PC-3 (cell line): ENCODE results near the gene AGR3. TPM values are rescaled to one million over a fixed set of nuclear protein-coding genes. Genes with fewer than 3 reads are reported as not detected.

Experiments
- ATAC-seq: fragments of 200-7000 bp; cut with Tn5 transposase; 2 replicates; pipeline ENCODE4 v1.9.1; 2020; ENCODE audit warnings: mild to moderate bottlenecking, moderate library complexity
- Bru-seq: library from RNA; stranded (reverse); fragments of 400-500 nt; gene quantifications from one replicate; lab custom pipeline; 2021; lab: Mats Ljungman, UMichigan
- BruChase-seq, 2 experiments: library from RNA; stranded (reverse); fragments of 400-500 nt; gene quantifications; one replicate each; lab custom pipeline; 2021; lab: Mats Ljungman, UMichigan
- BruUV-seq: library from RNA; stranded (reverse); fragments of 400-500 nt; replicated peaks from 2 replicates; lab custom pipeline; 2021; lab: Mats Ljungman, UMichigan
- CTCF ChIA-PET: fragments of 300-600 bp; sonication (Branson Sonifier 250); formaldehyde crosslinking; loops from one replicate; lab custom pipeline; 2022; ENCODE audit warnings: antibody characterized with exemption; lab: Charles Lee
- POLR2A ChIA-PET: fragments of 300-600 bp; sonication (Branson Sonifier 250); formaldehyde crosslinking; loops from one replicate; lab custom pipeline; 2022; ENCODE audit warnings: antibody characterized with exemption; ENCODE audit not compliant: unreplicated experiment; lab: Charles Lee
- DNase-seq: peaks from one replicate; pipeline ENCODE4 v3.0.0-alpha.2; 2015
- H2AFZ ChIP-seq: fragments of 300-600 bp; sonication (generic); 2 replicates; pipeline ENCODE4 v1.6.0; 2016; ENCODE audit warnings: antibody characterized with exemption, low read length
- H3F3A ChIP-seq: fragments of 300-600 bp; sonication (generic); one replicate; pipeline ENCODE4 v1.6.0; 2017; ENCODE audit warnings: antibody characterized with exemption, low read length, control low read depth, mild to moderate bottlenecking; ENCODE audit not compliant: unreplicated experiment
- H3K27ac ChIP-seq: fragments of 300-600 bp; sonication (generic); 2 replicates; pipeline ENCODE4 v1.5.1; 2016; ENCODE audit warnings: mild to moderate bottlenecking, low read length
- H3K27me3 ChIP-seq: fragments of 300-600 bp; sonication (generic); 2 replicates; pipeline ENCODE4 v1.6.1; 2016; ENCODE audit warnings: low read length, mixed read lengths
- H3K36me3 ChIP-seq: fragments of 300-600 bp; sonication (generic); 2 replicates; pipeline ENCODE4 v1.6.1; 2016; ENCODE audit warnings: low read depth, mixed run types, low read length, mixed read lengths
- H3K4me1 ChIP-seq: fragments of 300-600 bp; sonication (generic); 2 replicates; pipeline ENCODE4 v1.5.1; 2016; ENCODE audit warnings: low read length; ENCODE audit not compliant: insufficient read depth
- H3K4me2 ChIP-seq: fragments of 300-600 bp; sonication (generic); 2 replicates; pipeline ENCODE4 v1.6.0; 2016; ENCODE audit warnings: low read length
- H3K4me3 ChIP-seq: fragments of 300-600 bp; sonication (generic); 2 replicates; pipeline ENCODE4 v1.5.1; 2016; ENCODE audit warnings: mild to moderate bottlenecking, low read length, mixed read lengths
- H3K79me2 ChIP-seq: fragments of 300-600 bp; sonication (generic); 2 replicates; pipeline ENCODE4 v1.6.1; 2017; ENCODE audit warnings: low read length, mixed read lengths
- H3K9ac ChIP-seq: fragments of 300-600 bp; sonication (generic); 2 replicates; pipeline ENCODE4 v1.6.0; 2016; ENCODE audit warnings: mild to moderate bottlenecking, low read length
- H3K9me2 ChIP-seq: fragments of 300-600 bp; sonication (generic); replicated peaks from 2 replicates; pipeline ENCODE4 v1.6.1; 2016; ENCODE audit warnings: mixed run types, low read length, mixed read lengths
- H3K9me3 ChIP-seq: fragments of 300-600 bp; sonication (generic); 2 replicates; pipeline ENCODE4 v1.6.1; 2016; ENCODE audit warnings: low read length, mixed read lengths
- H4K20me1 ChIP-seq: fragments of 300-600 bp; sonication (generic); 2 replicates; pipeline ENCODE4 v1.6.1; 2016; ENCODE audit warnings: low read length, mixed read lengths
- EZH2 ChIP-seq: fragments of 300-600 bp; sonication (generic); IDR thresholded peaks from one replicate; pipeline ENCODE4 v1.6.1; 2017; ENCODE audit warnings: antibody characterized with exemption, mild to moderate bottlenecking, low read length; ENCODE audit not compliant: unreplicated experiment
- EZH2phosphoT487 ChIP-seq: fragments of 300-600 bp; sonication (generic); IDR thresholded peaks from 2 replicates; pipeline ENCODE4 v1.6.1; 2018; ENCODE audit warnings: mild to moderate bottlenecking, antibody characterized with exemption, low read length, borderline replicate concordance
- intact Hi-C: fragments of 100-400 bp; cut with micrococcal nuclease; formaldehyde crosslinking; loops from 2 replicates; pipeline ENCODE4 v1.9.0; 2023
- long read RNA-seq: library from polyadenylated mRNA; unstranded; transcript quantifications from one replicate; pipeline ENCODE4 v2.0.0, GENCODE V29; 2021; ENCODE audit not compliant: unreplicated experiment
- total RNA-seq: library from RNA; depleted of rRNA; stranded (reverse); fragments of >200 nt; gene quantifications from 2 replicates; pipeline ENCODE4 v1.2.3, GENCODE V29; 2014; rRNA removed
- TF ChIP-seq, protein P1 (sequence below): fragments of 300-600 bp; sonication (generic); conservative IDR thresholded peaks from 2 replicates; pipeline ENCODE4 v1.5.1; 2017; ENCODE audit warnings: antibody characterized with exemption, low read depth, mild to moderate bottlenecking, low read length

Gene AGR3
- not detected in 2 replicates for total RNA-seq
- Bru-seq, nascent RNA: percentile 11 among the genes with signal in this experiment
- BruChase-seq, experiment 1, labeled RNA remaining after a 6-hour chase: percentile 4 among the genes with signal in this experiment
- BruChase-seq, experiment 2, labeled RNA remaining after a 2-hour chase: percentile 7 among the genes with signal in this experiment
- long read RNA-seq: 0 reads

DNA sequence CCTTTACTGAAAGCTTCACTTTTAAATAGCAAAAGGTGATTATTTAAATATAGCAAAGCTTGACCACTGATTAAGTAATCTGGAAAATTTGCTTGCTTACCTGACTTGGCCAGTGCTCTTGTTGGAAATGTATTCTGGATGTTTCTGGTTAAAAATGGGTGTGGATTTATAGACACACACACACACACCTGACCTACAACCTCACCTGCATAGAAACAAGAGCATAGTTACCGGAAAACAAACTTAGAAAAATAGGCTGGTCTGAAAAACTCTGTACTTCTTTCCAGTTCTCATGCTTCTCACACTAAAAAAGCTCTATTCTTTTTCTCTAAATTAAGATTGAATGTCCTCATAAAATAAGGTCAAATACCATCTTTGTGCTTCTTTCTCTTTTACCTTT lies at the start of gene AGR3:
TSS of gene AGR3 (minus strand) at position 140 of the 400 bp plus-strand sequence. CDS start 3,365 bp downstream, outside the sequence.
- no peak within 1 kb of the TSS for H3K27ac ChIP-seq
- H3K9me3 ChIP-seq: no peaks in the 10 kb centered on the region
- no TSS peak for BruUV-seq
- no peak within 1 kb of the TSS for H3K4me3 ChIP-seq
- no peaks in the 10 kb centered on the region for H3F3A ChIP-seq
- no peaks in the 10 kb centered on the region for H3K79me2 ChIP-seq
- H4K20me1 ChIP-seq: no peaks in the 10 kb centered on the region
- ChIA-PET POLR2A (no interaction called here), CTCF (no interaction called here)
- H3K4me1 ChIP-seq: no peaks in the 10 kb centered on the region
- ATAC-seq (no peak), DNase-seq (no peak)
- no peak within 1 kb of the TSS for H2AFZ ChIP-seq
- TF ChIP-seq, protein P1, sequence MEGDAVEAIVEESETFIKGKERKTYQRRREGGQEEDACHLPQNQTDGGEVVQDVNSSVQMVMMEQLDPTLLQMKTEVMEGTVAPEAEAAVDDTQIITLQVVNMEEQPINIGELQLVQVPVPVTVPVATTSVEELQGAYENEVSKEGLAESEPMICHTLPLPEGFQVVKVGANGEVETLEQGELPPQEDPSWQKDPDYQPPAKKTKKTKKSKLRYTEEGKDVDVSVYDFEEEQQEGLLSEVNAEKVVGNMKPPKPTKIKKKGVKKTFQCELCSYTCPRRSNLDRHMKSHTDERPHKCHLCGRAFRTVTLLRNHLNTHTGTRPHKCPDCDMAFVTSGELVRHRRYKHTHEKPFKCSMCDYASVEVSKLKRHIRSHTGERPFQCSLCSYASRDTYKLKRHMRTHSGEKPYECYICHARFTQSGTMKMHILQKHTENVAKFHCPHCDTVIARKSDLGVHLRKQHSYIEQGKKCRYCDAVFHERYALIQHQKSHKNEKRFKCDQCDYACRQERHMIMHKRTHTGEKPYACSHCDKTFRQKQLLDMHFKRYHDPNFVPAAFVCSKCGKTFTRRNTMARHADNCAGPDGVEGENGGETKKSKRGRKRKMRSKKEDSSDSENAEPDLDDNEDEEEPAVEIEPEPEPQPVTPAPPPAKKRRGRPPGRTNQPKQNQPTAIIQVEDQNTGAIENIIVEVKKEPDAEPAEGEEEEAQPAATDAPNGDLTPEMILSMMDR: no peak
- TF ChIP-seq EZH2phosphoT487 (no peak), EZH2 (no peak)
- no peak within 1 kb of the TSS for H3K9ac ChIP-seq
- no peaks in the 10 kb centered on the region for H3K36me3 ChIP-seq
- no peak within 1 kb of the TSS for H3K4me2 ChIP-seq
- no peaks in the 10 kb centered on the region for H3K27me3 ChIP-seq
- H3K9me2 ChIP-seq: no peaks in the 10 kb centered on the region
- intact Hi-C loops: no loop called here

DNA sequence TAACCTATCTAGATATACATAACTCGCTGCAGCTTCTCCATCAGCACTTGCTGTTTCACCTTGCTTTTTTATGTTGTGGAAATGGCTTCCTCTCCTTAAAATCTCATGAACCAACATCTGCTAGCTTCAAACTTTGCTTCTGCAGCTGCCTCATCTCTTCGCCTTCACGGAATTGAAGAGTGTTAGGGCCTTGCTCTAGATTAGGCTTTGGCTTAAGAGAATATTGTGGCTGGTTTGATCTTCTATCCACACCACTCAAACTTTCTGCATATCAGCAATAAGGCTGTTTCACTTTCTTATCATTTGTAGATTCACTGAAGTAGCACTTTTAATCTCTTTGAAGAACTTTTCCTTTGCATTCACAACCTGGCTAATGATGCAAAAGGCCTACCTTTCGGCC lies 49.2 kb upstream of the AGR3 start:
- Histone ChIP-seq H2AFZ (no peak overlapping the region), H3K9me2 (no peaks in the 10 kb centered on the region), H3K4me2 (no peak overlapping the region), H3K27me3 (no peaks in the 10 kb centered on the region), H3K36me3 (no peaks in the 10 kb centered on the region), H3K27ac (no peak overlapping the region), H3K9ac (no peak overlapping the region), H4K20me1 (no peaks in the 10 kb centered on the region), H3K9me3 (no peaks in the 10 kb centered on the region), H3F3A (peaks cover 18% of the 10 kb centered on the region), H3K79me2 (no peaks in the 10 kb centered on the region), H3K4me1 (peaks cover 44% of the 10 kb centered on the region), H3K4me3 (no peak overlapping the region)
- intact Hi-C loops: no loop called here
- ATAC-seq: no peak
- CTCF ChIA-PET: interaction anchor here (0.6 kb wide), 1 partner anchor 461 kb away, joined by 4 read pairs; no protein-coding TSS in a partner anchor
- DNase-seq: no peak
- BruUV-seq: no TSS peak
- POLR2A ChIA-PET: no interaction called here
- TF ChIP-seq EZH2: no peak
- TF ChIP-seq EZH2phosphoT487: no peak
- TF ChIP-seq, protein P1: no peak

DNA sequence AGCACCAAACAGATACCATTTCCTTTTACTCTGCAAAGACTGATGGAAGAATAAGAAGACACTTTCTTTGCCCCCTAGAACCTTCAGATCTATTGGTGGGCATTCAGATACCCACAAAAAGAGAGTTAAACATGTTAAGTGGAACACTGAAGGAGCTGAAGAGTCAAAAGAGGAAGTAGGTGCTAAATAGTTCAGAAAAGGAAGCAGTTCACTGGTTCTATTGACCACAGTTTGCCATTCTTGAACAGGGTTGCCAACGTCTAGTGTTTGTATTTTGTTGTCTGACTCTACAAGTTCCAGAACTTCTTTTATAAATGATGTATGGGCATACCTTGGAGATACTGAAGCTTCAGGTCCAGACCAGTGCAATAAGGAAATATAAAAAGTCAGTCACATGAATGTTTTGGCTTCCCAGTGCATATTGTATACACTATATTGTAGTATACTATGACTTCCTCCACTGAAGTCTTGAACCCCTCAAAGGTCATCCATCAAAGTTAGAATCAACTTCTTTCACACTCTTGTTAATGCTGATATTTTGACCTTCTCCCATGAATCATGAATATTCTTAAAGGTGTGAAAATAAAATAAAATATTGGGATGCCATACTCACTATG lies 47.5 kb upstream of the AGR3 start:
- Histone ChIP-seq H3F3A (peaks cover 19% of the 10 kb centered on the region), H3K9me3 (no peaks in the 10 kb centered on the region), H3K36me3 (no peaks in the 10 kb centered on the region), H3K9me2 (no peaks in the 10 kb centered on the region), H3K9ac (no peak overlapping the region), H3K4me3 (no peak overlapping the region), H3K27ac (no peak overlapping the region), H3K4me1 (peaks cover 40% of the 10 kb centered on the region), H3K4me2 (no peak overlapping the region), H2AFZ (no peak overlapping the region), H3K79me2 (no peaks in the 10 kb centered on the region), H3K27me3 (no peaks in the 10 kb centered on the region), H4K20me1 (no peaks in the 10 kb centered on the region)
- TF ChIP-seq EZH2 (no peak), EZH2phosphoT487 (no peak)
- TF ChIP-seq, protein P1: no peak
- no peak for DNase-seq
- ATAC-seq: no peak
- intact Hi-C loops: loop anchor here (5.0 kb wide), 3 partner anchors 113 to 718 kb away; no protein-coding TSS in a partner anchor
- ChIA-PET POLR2A (interaction anchor here (0.6 kb wide), 1 partner anchor 41 kb away, joined by 6 read pairs; no protein-coding TSS in a partner anchor), CTCF (no interaction called here)
- no TSS peak for BruUV-seq
